HepG2 (cell line): Measurements from ENCODE around the gene NOTUM. TPM values are rescaled to one million over a fixed set of nuclear protein-coding genes. Genes with fewer than 3 reads are reported as not detected.
A peak's percentile ranks its signal among the peaks of the same experiment; 100 is the strongest.

Experiments used
- ATF1 ChIP-seq: IDR thresholded peaks from 2 replicates; pipeline ENCODE4 v1.6.1; 2016; ENCODE audit warnings: mild to moderate bottlenecking, control low read depth
- BCL6 ChIP-seq: IDR thresholded peaks from 2 replicates; pipeline ENCODE4 v1.6.1; 2016; ENCODE audit warnings: missing genetic modification reagents, missing compliant biosample characterization
- FOSL1 ChIP-seq: sonication (generic); formaldehyde crosslinking; IDR thresholded peaks from 2 replicates; pipeline ENCODE4 v1.9.0; 2021; ENCODE audit warnings: missing genetic modification reagents, borderline replicate concordance
- FOXK1 ChIP-seq: sonication (generic); formaldehyde crosslinking; IDR thresholded peaks from 2 replicates; pipeline ENCODE4 v1.4.0; 2020; ENCODE audit warnings: low read depth, missing genetic modification reagents, borderline replicate concordance
- RAD21 ChIP-seq: fragments of 450-650 bp; formaldehyde crosslinking; IDR thresholded peaks from 2 replicates; pipeline ENCODE4 v1.5.0; 2020; ENCODE audit warnings: mild to moderate bottlenecking
- SALL1 ChIP-seq: sonication (generic); formaldehyde crosslinking; IDR thresholded peaks from 2 replicates; pipeline ENCODE4 v1.8.0; 2022; ENCODE audit warnings: mild to moderate bottlenecking, missing genetic modification reagents
- ZBTB33 ChIP-seq: sonication (generic); formaldehyde crosslinking; IDR thresholded peaks from 2 replicates; pipeline ENCODE4 v1.4.0; 2020; ENCODE audit warnings: missing genetic modification reagents
- ZBTB46 ChIP-seq: sonication (generic); formaldehyde crosslinking; IDR thresholded peaks from 2 replicates; pipeline ENCODE4 v1.4.0; 2020; ENCODE audit warnings: mild to moderate bottlenecking, missing genetic modification reagents, borderline replicate concordance
- ZC3H13 ChIP-seq: sonication (generic); formaldehyde crosslinking; IDR thresholded peaks from 2 replicates; pipeline ENCODE4 v1.8.1; 2023; ENCODE audit warnings: mild to moderate bottlenecking, missing genetic modification reagents, moderate library complexity
- ZNF263 ChIP-seq: sonication (generic); formaldehyde crosslinking; IDR thresholded peaks from 2 replicates; pipeline ENCODE4 v1.4.0; 2020; ENCODE audit warnings: missing genetic modification reagents
- ZNF274 ChIP-seq: sonication (generic); formaldehyde crosslinking; IDR thresholded peaks from 2 replicates; pipeline ENCODE4 v1.5.1; 2020; ENCODE audit warnings: mild to moderate bottlenecking, missing genetic modification reagents
- polyA plus RNA-seq, 8 experiments: library from polyadenylated mRNA; depleted of rRNA in 3 of 8; stranded (reverse) in 7 of 8; unstranded in 1 of 8; fragments of >200 nt; fragmentation: Illumina TruSeq in 4 of 8; extraction: Trizol in 4 of 8; gene quantifications; 2 replicates each; pipeline versions ENCODE4 v1.2.1 to v1.2.3, GENCODE V29; 2011 to 2016; ENCODE audit warnings: low read depth in 4 of 8, missing spikeins in 1 of 8, mixed read lengths in 1 of 8; ENCODE audit not compliant: insufficient read depth in 1 of 8
- total RNA-seq, 5 experiments: library from RNA; depleted of rRNA; stranded (reverse); fragments of >200 nt; fragmentation: Illumina TruSeq; extraction: Trizol; gene quantifications; 2 replicates each; pipeline ENCODE4 v1.2.3, GENCODE V29; 2016; ENCODE audit warnings: low read depth in 1 of 5
- TF ChIP-seq, protein P1 (sequence below): sonication (generic); formaldehyde crosslinking; IDR thresholded peaks from 2 replicates; pipeline ENCODE4 v1.4.0; 2020; ENCODE audit warnings: missing genetic modification reagents
- TF ChIP-seq, protein P2 (sequence below): sonication (generic); formaldehyde crosslinking; IDR thresholded peaks from 2 replicates; pipeline ENCODE4 v1.5.0; 2020; ENCODE audit warnings: mild to moderate bottlenecking, missing genetic modification reagents, moderate library complexity

Gene NOTUM
- total and polyA plus RNA-seq, 2 of the 13 experiments (the other 11 are each of a cell fraction or from before 2014, with no cell fraction given) = 150 to 160 TPM

GRCh38 chr17:81906476-81907218, 54.3 kb downstream of the NOTUM start (continued):
- TF ChIP-seq ZBTB33 (CRISPR knock-in tag) (peak; percentile 66; the same call in 1 of the 2 replicates), ZBTB46 (no peak), BCL6 (CRISPR knock-in tag) (no peak), RAD21 (CRISPR knock-in tag) (peak; percentile 57), ZNF274 (CRISPR knock-in tag) (0 out of 2 replicates have a peak, but pooled peaks have one; percentile 56), SALL1 (0 out of 2 replicates have a peak, but pooled peaks have one; percentile 18), FOSL1 (CRISPR knock-in tag) (no peak), ZNF263 (0 out of 2 replicates have a peak, but pooled peaks have one; percentile 10), ATF1 (CRISPR knock-in tag) (no peak), ZC3H13 (CRISPR knock-in tag) (0 out of 2 replicates have a peak, but pooled peaks have one; percentile 28), FOXK1 (CRISPR knock-in tag) (no peak)
- TF ChIP-seq, protein P1, sequence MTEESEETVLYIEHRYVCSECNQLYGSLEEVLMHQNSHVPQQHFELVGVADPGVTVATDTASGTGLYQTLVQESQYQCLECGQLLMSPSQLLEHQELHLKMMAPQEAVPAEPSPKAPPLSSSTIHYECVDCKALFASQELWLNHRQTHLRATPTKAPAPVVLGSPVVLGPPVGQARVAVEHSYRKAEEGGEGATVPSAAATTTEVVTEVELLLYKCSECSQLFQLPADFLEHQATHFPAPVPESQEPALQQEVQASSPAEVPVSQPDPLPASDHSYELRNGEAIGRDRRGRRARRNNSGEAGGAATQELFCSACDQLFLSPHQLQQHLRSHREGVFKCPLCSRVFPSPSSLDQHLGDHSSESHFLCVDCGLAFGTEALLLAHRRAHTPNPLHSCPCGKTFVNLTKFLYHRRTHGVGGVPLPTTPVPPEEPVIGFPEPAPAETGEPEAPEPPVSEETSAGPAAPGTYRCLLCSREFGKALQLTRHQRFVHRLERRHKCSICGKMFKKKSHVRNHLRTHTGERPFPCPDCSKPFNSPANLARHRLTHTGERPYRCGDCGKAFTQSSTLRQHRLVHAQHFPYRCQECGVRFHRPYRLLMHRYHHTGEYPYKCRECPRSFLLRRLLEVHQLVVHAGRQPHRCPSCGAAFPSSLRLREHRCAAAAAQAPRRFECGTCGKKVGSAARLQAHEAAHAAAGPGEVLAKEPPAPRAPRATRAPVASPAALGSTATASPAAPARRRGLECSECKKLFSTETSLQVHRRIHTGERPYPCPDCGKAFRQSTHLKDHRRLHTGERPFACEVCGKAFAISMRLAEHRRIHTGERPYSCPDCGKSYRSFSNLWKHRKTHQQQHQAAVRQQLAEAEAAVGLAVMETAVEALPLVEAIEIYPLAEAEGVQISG (CRISPR knock-in tag) = 0 out of 2 replicates have a peak, but pooled peaks have one; percentile 4
- TF ChIP-seq, protein P2, sequence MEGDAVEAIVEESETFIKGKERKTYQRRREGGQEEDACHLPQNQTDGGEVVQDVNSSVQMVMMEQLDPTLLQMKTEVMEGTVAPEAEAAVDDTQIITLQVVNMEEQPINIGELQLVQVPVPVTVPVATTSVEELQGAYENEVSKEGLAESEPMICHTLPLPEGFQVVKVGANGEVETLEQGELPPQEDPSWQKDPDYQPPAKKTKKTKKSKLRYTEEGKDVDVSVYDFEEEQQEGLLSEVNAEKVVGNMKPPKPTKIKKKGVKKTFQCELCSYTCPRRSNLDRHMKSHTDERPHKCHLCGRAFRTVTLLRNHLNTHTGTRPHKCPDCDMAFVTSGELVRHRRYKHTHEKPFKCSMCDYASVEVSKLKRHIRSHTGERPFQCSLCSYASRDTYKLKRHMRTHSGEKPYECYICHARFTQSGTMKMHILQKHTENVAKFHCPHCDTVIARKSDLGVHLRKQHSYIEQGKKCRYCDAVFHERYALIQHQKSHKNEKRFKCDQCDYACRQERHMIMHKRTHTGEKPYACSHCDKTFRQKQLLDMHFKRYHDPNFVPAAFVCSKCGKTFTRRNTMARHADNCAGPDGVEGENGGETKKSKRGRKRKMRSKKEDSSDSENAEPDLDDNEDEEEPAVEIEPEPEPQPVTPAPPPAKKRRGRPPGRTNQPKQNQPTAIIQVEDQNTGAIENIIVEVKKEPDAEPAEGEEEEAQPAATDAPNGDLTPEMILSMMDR (CRISPR knock-in tag) = peak; percentile 59
- TF ChIP-seq, all 625 proteins: peak for 17
